Measurements from ENCODE around the gene MYH7B.

MYH7B gene

DNA sequence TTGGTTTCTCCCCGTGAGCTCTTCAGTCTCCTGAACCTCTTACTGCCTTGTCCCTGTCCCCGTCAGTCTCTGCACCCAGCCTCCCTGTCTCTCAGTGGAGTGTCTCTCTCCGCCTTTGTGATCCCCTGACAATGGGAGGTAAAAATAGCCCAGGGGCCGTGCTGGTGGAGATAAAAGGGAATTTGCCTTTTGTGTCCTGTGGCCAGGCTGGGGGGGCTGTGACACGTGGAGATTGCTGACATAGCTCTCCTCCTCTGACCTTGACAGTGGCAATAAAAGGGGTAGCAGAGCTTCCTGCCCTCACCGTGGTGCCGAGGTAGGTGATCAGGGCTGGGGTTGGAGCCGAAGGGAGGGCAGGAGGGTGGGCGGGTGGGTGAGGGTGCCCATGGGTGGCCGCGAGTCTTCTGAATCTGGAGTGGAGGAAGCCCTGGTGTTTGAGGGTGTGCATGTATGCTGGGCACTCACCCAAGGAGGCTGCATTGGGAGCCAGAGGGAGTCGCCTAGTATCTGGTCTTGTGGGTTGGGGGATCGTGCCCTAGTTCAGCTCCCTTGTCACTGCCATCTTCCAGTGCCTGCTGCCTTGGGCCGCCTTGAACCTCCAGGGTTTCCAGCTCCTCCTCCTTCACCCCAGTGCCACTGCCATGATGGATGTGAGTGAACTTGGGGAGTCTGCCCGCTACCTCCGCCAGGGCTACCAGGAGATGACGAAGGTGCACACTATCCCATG, 21.9 kb downstream of the MYH7B start:
- ChIA-PET CTCF (no interaction called here), POLR2A (interaction anchor here (0.7 kb wide), 1 partner anchor 116 kb away, joined by 3 read pairs; no protein-coding TSS in a partner anchor)
- no peak for DNase-seq (ENCODE audit: extremely low spot score)
- no peak for TF ChIP-seq HDGF (IDR thresholded peaks at IDR 0.05; ENCODE audit: borderline replicate concordance)
- TF ChIP-seq NFRKB (IDR thresholded peaks at IDR 0.05), result no peak
- no peak for TF ChIP-seq ZNF384 (IDR thresholded peaks at IDR 0.05)
- no peak for TF ChIP-seq TARDBP (IDR thresholded peaks at IDR 0.05)
- TF ChIP-seq FOXA1 (IDR thresholded peaks at IDR 0.05), result no peak
- no peak for TF ChIP-seq ARNT (IDR thresholded peaks at IDR 0.05)
- TF ChIP-seq L3MBTL2 (conservative IDR thresholded peaks at IDR 0.05), result no peak
- no peak for TF ChIP-seq FOXM1 (IDR thresholded peaks at IDR 0.05; ENCODE audit: borderline replicate concordance)
- TF ChIP-seq FOXK2 (IDR thresholded peaks at IDR 0.05), result no peak
- TF ChIP-seq ELF4 (IDR thresholded peaks at IDR 0.05), result no peak
- no peak for TF ChIP-seq SUZ12 (IDR thresholded peaks at IDR 0.05)
- no peak for TF ChIP-seq SP1 (IDR thresholded peaks at IDR 0.05)
- TF ChIP-seq, protein P1, sequence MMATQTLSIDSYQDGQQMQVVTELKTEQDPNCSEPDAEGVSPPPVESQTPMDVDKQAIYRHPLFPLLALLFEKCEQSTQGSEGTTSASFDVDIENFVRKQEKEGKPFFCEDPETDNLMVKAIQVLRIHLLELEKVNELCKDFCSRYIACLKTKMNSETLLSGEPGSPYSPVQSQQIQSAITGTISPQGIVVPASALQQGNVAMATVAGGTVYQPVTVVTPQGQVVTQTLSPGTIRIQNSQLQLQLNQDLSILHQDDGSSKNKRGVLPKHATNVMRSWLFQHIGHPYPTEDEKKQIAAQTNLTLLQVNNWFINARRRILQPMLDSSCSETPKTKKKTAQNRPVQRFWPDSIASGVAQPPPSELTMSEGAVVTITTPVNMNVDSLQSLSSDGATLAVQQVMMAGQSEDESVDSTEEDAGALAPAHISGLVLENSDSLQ (IDR thresholded peaks at IDR 0.05), result no peak
- no peak for TF ChIP-seq LEF1 (IDR thresholded peaks at IDR 0.05; ENCODE audit: borderline replicate concordance)
- no peak for TF ChIP-seq CTBP1 (IDR thresholded peaks at IDR 0.05; ENCODE audit: borderline replicate concordance)
- no peak for TF ChIP-seq BHLHE40 (IDR thresholded peaks at IDR 0.05; ENCODE audit: borderline replicate concordance)

DNA sequence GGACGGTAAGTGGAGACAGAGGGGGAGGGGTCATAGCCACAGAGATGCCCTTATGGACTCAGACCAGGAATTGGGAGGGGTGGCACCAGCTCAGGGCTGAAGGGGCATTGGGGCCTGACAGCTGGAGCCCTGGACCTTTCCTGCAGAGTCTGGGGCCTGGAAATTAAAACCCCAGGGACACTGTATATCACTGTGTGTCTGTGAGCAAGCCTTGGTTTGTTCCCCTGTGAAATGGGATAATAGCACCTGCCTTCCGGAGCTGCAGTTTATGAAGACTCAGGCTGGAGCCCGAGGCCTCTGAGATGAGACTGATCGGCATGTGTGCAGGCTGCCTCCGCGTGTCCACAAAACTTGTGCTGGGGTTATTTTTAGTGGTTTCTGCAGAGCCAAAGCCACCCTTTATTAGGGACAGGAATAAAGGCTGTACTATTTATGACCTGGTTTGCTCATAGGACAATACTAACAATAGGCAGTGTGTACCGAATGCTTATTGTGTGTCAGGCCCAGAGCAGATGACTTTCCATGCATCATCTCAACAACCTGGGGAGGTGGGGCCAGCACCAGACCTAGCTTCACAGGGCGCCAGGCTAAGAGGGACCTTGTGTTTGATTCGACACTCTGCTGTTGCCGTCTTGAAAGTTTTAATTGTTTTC, 22.6 kb downstream of the MYH7B start:
- ChIA-PET POLR2A (no interaction called here), CTCF (interaction anchor here (1.1 kb wide), 1 partner anchor 104 kb away, joined by 3 read pairs; no protein-coding TSS in a partner anchor)
- DNase-seq (ENCODE audit: extremely low spot score), result no peak
- TF ChIP-seq FOXA1 (IDR thresholded peaks at IDR 0.05) (no peak), ARNT (IDR thresholded peaks at IDR 0.05) (no peak), NFRKB (IDR thresholded peaks at IDR 0.05) (no peak)

DNA sequence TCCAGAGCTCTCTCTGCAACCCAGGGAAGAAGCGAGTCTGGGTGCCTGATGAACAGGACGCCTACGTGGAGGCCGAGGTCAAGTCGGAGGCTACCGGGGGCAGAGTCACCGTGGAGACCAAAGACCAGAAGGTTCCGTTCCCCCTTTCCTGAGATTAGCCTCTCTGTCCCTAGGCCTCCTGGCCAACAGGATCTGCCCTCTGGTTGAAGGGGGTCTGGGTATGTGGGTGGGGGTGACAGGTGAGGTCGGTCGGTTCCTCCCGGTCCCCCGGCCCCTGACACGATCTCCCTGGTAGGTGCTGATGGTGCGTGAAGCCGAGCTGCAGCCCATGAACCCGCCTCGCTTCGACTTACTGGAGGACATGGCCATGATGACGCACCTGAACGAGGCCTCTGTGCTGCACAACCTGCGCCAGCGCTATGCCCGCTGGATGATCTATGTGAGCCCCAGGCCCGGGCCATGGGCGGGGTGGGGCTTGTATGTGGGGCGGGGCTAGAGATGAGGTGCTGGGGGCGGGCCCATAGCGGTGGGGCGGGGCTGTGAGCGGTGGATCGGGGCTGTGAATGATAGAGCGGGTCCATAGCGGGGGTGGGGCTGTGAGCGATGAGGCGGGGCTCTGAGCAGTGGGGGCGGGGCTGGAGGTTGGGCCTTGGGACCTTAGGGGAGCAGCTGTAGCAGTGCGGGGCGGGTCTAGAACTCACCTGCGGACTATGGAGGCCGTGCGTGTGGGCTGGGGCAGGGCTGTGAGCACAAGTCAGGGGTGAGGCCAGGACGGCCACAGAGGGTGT, 23.9 kb downstream of the MYH7B start:
- TF ChIP-seq NFRKB (IDR thresholded peaks at IDR 0.05) (no peak), BHLHE40 (IDR thresholded peaks at IDR 0.05; ENCODE audit: borderline replicate concordance) (no peak), FOXM1 (IDR thresholded peaks at IDR 0.05; ENCODE audit: borderline replicate concordance) (no peak), SUZ12 (IDR thresholded peaks at IDR 0.05) (no peak), HDGF (IDR thresholded peaks at IDR 0.05; ENCODE audit: borderline replicate concordance) (no peak), FOXA1 (IDR thresholded peaks at IDR 0.05) (no peak), L3MBTL2 (conservative IDR thresholded peaks at IDR 0.05) (no peak), ZNF384 (IDR thresholded peaks at IDR 0.05) (no peak), FOXK2 (IDR thresholded peaks at IDR 0.05) (no peak), LEF1 (IDR thresholded peaks at IDR 0.05; ENCODE audit: borderline replicate concordance) (no peak), ARNT (IDR thresholded peaks at IDR 0.05) (no peak), TARDBP (IDR thresholded peaks at IDR 0.05) (no peak), CTBP1 (IDR thresholded peaks at IDR 0.05; ENCODE audit: borderline replicate concordance) (no peak), SP1 (IDR thresholded peaks at IDR 0.05) (no peak), ELF4 (IDR thresholded peaks at IDR 0.05) (no peak)
- TF ChIP-seq, protein P1 (IDR thresholded peaks at IDR 0.05), result no peak
- ChIA-PET POLR2A (no interaction called here), CTCF (interaction anchor here (1.1 kb wide), 1 partner anchor 106 kb away, joined by 3 read pairs; no protein-coding TSS in a partner anchor)
- DNase-seq (ENCODE audit: extremely low spot score), result no peak

DNA sequence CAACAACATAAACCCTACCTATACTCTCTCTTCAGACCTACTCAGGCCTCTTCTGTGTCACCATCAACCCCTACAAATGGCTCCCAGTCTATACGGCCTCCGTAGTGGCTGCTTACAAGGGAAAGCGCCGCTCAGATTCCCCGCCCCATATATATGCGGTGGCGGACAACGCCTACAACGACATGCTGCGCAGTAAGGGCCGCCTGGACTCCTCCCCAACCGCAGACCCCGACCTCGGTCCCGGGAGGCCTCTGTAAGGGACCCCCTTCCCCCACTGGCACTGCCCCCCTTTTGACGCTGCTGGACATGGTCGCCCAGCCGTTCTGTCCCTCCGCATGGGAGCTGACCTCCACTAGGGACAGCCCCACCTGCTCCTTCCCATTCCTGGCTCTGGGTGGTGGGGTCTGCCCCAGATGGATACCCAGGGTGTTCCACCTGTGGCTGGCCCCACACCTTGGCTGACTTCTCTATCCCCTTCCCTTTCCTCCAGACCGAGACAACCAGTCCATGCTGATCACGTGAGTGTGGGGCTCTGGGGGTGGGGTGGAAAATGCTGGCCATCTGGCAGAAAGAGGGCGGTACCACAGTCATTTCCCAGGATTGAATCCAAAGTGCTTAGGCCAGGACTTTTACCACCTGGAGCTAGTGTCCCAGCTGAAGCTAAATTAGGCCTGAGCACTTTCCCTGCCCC, 25.0 kb downstream of the MYH7B start:
- TF ChIP-seq L3MBTL2 (conservative IDR thresholded peaks at IDR 0.05), result no peak
- no peak for TF ChIP-seq CTBP1 (IDR thresholded peaks at IDR 0.05; ENCODE audit: borderline replicate concordance)
- no peak for TF ChIP-seq FOXK2 (IDR thresholded peaks at IDR 0.05)
- TF ChIP-seq TARDBP (IDR thresholded peaks at IDR 0.05), result no peak
- TF ChIP-seq BHLHE40 (IDR thresholded peaks at IDR 0.05; ENCODE audit: borderline replicate concordance), result no peak
- TF ChIP-seq ELF4 (IDR thresholded peaks at IDR 0.05), result no peak
- no peak for TF ChIP-seq FOXA1 (IDR thresholded peaks at IDR 0.05)
- TF ChIP-seq HDGF (IDR thresholded peaks at IDR 0.05; ENCODE audit: borderline replicate concordance), result no peak
- no peak for TF ChIP-seq NFRKB (IDR thresholded peaks at IDR 0.05)
- no peak for TF ChIP-seq ARNT (IDR thresholded peaks at IDR 0.05)
- TF ChIP-seq FOXM1 (IDR thresholded peaks at IDR 0.05; ENCODE audit: borderline replicate concordance), result no peak
- TF ChIP-seq ZNF384 (IDR thresholded peaks at IDR 0.05), result no peak
- no peak for TF ChIP-seq SUZ12 (IDR thresholded peaks at IDR 0.05)
- TF ChIP-seq SP1 (IDR thresholded peaks at IDR 0.05), result no peak
- TF ChIP-seq LEF1 (IDR thresholded peaks at IDR 0.05; ENCODE audit: borderline replicate concordance), result no peak
- TF ChIP-seq, protein P1 (IDR thresholded peaks at IDR 0.05), result no peak
- ChIA-PET POLR2A (interaction anchor here (0.5 kb wide), 1 partner anchor 34 kb away, joined by 3 read pairs; no protein-coding TSS in a partner anchor), CTCF (no interaction called here)
- DNase-seq (ENCODE audit: extremely low spot score), result no peak
